Measurements from ENCODE around the gene SORBS2. TPM values are rescaled to one million over a fixed set of nuclear protein-coding genes. Genes with fewer than 3 reads are reported as not detected.

Gene SORBS2
- total RNA-seq, 4 donors from 2014 or later = 17.4 to 40.8 (median 21.9) TPM

DNA sequence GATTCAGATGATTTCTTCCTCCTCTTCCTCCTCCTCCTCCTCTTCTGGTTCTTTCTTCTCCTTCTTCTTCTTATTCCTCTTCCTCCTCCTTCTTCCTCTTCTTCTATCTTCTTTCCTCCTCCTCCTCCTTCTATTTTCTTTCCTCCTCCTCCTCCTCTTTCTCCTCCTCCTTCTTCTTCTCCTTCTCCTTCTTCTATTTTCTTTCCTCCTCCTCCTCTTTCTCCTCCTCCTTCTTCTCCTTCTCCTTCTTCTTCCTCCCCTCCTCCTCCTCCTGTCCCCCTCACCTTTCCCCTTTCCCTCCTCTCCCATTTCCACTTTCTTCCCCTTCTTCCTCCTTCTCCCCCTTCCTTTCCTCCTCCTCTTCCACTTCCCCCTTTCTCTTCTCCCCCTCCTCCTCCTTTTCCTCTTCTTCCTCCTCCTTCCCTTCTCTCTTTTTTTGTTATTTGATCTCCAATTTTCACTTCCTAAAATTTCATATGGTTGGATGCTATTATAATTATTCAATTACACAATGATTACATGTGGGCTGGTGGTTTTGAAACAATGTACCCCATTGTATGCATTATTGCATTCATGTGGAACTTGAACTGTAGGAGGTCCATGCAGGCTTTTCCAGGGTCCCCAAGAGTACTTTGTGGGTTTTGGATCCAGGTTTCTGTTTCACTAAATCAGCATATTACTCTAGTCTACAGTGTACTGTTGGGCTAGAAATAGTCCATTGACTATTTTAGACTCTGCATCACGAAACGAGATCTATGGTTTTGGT is 68.1 kb downstream of the SORBS2 start:
- Histone ChIP-seq H3K36me3 (no peaks in the 10 kb centered on the region), H3K4me3 (no peak overlapping the region), H3K27ac (no peak overlapping the region), H3K9me3 (no peaks in the 10 kb centered on the region), H3K4me1 (peaks cover 1% of the 10 kb centered on the region), H3K27me3 (no peaks in the 10 kb centered on the region)
- TF ChIP-seq EP300 (IDR thresholded peaks at IDR 0.05) = no peak
- TF ChIP-seq, protein P1, sequence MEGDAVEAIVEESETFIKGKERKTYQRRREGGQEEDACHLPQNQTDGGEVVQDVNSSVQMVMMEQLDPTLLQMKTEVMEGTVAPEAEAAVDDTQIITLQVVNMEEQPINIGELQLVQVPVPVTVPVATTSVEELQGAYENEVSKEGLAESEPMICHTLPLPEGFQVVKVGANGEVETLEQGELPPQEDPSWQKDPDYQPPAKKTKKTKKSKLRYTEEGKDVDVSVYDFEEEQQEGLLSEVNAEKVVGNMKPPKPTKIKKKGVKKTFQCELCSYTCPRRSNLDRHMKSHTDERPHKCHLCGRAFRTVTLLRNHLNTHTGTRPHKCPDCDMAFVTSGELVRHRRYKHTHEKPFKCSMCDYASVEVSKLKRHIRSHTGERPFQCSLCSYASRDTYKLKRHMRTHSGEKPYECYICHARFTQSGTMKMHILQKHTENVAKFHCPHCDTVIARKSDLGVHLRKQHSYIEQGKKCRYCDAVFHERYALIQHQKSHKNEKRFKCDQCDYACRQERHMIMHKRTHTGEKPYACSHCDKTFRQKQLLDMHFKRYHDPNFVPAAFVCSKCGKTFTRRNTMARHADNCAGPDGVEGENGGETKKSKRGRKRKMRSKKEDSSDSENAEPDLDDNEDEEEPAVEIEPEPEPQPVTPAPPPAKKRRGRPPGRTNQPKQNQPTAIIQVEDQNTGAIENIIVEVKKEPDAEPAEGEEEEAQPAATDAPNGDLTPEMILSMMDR (IDR thresholded peaks at IDR 0.05) = no peak
- TF ChIP-seq POLR2A (IDR thresholded peaks at IDR 0.05) = no peak
- no peak for TF ChIP-seq POLR2AphosphoS5 (IDR thresholded peaks at IDR 0.05)
- WGBS = 83% methylated on average over 2 of the region's 2 CpGs
- DNase-seq (ENCODE audit: low spot score in 2 of 2) = no peak

DNA sequence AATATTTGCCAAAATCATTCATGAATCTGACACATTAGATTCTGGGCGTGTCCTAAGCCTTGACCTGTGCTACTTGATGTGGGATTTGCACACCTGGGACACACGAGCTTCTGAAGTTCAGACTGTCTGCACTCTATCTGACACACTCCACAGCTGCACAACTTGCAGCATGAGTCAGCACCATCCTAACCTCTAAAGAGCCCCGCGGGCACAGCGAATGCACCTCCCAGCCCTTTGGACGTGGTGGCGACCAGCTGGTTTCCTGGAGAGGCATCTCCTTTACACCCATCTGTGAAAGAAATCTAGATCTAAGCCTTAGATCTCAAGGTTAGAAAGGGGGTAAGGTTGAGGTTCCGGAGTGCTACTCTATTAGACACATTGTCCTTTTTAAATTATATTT is 69.2 kb downstream of the SORBS2 start:
- H3K27ac ChIP-seq = no peak overlapping the region
- no peaks in the 10 kb centered on the region for H3K9me3 ChIP-seq
- no peak overlapping the region for H3K4me3 ChIP-seq
- WGBS = 70% methylated on average over 8 of the region's 8 CpGs
- peaks cover 13% of the 10 kb centered on the region for H3K4me1 ChIP-seq
- no peaks in the 10 kb centered on the region for H3K36me3 ChIP-seq
- TF ChIP-seq POLR2A (IDR thresholded peaks at IDR 0.05) (no peak), POLR2AphosphoS5 (IDR thresholded peaks at IDR 0.05) (no peak), EP300 (IDR thresholded peaks at IDR 0.05) (no peak)
- TF ChIP-seq, protein P1 (IDR thresholded peaks at IDR 0.05) = no peak
- no peak for DNase-seq (ENCODE audit: low spot score in 2 of 2)
- no peaks in the 10 kb centered on the region for H3K27me3 ChIP-seq

DNA sequence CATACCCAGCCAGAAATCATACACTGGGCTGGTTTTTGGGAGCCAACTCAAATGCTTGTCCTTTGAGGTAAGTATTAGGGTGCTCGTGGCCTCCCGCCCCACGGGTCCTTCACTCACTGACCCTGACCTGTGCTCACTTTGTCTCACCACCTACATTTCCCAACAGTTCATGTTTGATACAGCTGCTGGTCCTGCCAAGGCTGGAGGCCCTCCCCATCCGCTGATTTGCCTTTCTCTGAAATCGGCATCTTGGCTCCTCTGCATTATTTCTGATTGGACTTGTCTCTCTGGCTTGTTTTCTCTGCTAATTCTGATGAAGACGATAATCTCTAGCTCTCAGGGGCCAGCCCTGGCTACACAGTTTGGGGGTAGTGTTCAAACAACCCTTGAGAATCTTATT is 70.2 kb downstream of the SORBS2 start:
- 76% methylated on average over 6 of the region's 6 CpGs for WGBS
- Histone ChIP-seq H3K36me3 (no peaks in the 10 kb centered on the region), H3K4me1 (peaks cover 19% of the 10 kb centered on the region), H3K27me3 (no peaks in the 10 kb centered on the region), H3K9me3 (no peaks in the 10 kb centered on the region), H3K27ac (no peak overlapping the region), H3K4me3 (no peak overlapping the region)
- TF ChIP-seq POLR2AphosphoS5 (IDR thresholded peaks at IDR 0.05) = no peak
- no peak for TF ChIP-seq POLR2A (IDR thresholded peaks at IDR 0.05)
- TF ChIP-seq, protein P1 (IDR thresholded peaks at IDR 0.05) = no peak
- no peak for TF ChIP-seq EP300 (IDR thresholded peaks at IDR 0.05)
- DNase-seq (ENCODE audit: low spot score in 2 of 2) = no peak

DNA sequence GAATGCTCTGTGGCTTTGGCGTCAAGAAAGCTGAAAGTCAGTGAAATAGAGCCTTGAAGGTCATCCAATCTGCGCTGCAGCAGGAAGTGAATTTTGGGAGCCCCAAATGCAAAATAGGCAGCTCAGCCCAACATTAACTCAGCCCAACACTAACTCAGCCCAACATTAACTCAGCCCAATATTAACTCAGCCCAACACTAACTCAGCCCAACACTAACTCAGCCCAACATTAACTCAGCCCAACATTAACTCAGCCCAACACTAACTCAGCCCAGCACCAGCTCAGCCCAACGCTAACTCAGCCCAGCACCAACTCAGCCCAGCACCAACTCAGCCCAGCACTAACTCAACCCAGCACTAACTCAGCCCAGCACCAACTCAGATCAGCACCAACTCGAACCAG is 71.5 kb downstream of the SORBS2 start:
- 82% methylated on average over 4 of the region's 4 CpGs for WGBS
- no peak for DNase-seq (ENCODE audit: low spot score in 2 of 2)
- H3K4me3 ChIP-seq = no peak overlapping the region
- H3K9me3 ChIP-seq = no peaks in the 10 kb centered on the region
- H3K27ac ChIP-seq = no peak overlapping the region
- H3K27me3 ChIP-seq = no peaks in the 10 kb centered on the region
- H3K36me3 ChIP-seq = no peaks in the 10 kb centered on the region
- TF ChIP-seq, protein P1 (IDR thresholded peaks at IDR 0.05) = no peak
- TF ChIP-seq POLR2AphosphoS5 (IDR thresholded peaks at IDR 0.05) = no peak
- TF ChIP-seq POLR2A (IDR thresholded peaks at IDR 0.05) = no peak
- no peak for TF ChIP-seq EP300 (IDR thresholded peaks at IDR 0.05)
- H3K4me1 ChIP-seq = peaks cover 19% of the 10 kb centered on the region

DNA sequence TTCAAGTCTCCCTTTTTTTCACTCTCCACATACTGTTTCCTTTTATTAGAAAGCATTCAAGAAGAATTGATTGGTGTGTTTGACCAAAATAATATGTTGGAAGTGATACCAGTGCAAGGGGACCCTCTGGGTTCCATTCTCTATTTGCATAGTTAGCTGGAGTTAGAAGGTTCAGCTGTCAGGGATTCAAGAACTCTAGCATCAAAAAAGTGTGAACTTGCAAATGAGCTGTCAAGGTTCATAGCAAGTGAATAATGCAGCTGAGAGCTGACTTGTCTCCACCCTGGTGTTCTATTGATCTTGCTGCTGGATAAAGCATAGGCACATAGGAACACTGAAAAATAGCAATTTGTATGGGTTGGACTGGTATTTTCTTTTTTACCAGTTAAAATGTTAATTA is 73.2 kb downstream of the SORBS2 start:
- H3K4me1 ChIP-seq = peaks cover 19% of the 10 kb centered on the region

More for the DNA sequence above, 73.2 kb downstream of the SORBS2 start:
- DNase-seq (ENCODE audit: low spot score in 2 of 2) = no peak
- Histone ChIP-seq H3K4me3 (no peak overlapping the region), H3K36me3 (no peaks in the 10 kb centered on the region), H3K27me3 (no peaks in the 10 kb centered on the region), H3K27ac (no peak overlapping the region), H3K9me3 (no peaks in the 10 kb centered on the region)
- no peak for TF ChIP-seq POLR2AphosphoS5 (IDR thresholded peaks at IDR 0.05)
- TF ChIP-seq, protein P1 (IDR thresholded peaks at IDR 0.05) = no peak
- TF ChIP-seq POLR2A (IDR thresholded peaks at IDR 0.05) = no peak
- no peak for TF ChIP-seq EP300 (IDR thresholded peaks at IDR 0.05)

All from suprapubic skin (tissue), 4 donors.